Kidney (tissue), 14 donors: ENCODE results near the gene HLA-G. TPM values are rescaled to one million over a fixed set of nuclear protein-coding genes. Genes with fewer than 3 reads are reported as not detected.
A peak's percentile ranks its signal among the peaks of the same experiment; 100 is the strongest.

ENCODE experiments used
- DNase-seq, 5 donors: peaks; one replicate each; pipeline ENCODE4 v3.0.0-alpha.2; 2013 to 2020
- FAIRE-seq: peaks from 2 replicates; lab custom pipeline; 2012; peaks lifted over from hg19 to GRCh38; lab: Jason Lieb, UNC
- H3K27ac ChIP-seq, 2 donors: one replicate each; pipeline ENCODE4 v1.7.0; 2013; ENCODE audit warnings: low read depth in 2 of 2, low read length in 2 of 2, inconsistent platforms in 1 of 2
- H3K27me3 ChIP-seq: one replicate; pipeline ENCODE4 v1.7.1; 2013; ENCODE audit warnings: low read length, inconsistent platforms; ENCODE audit not compliant: control insufficient read depth, insufficient read depth
- H3K36me3 ChIP-seq, 3 donors: one replicate each; pipeline versions ENCODE4 v1.7.0 to v1.7.1; 2013; ENCODE audit warnings: low read length in 3 of 3, control low read depth in 1 of 3, inconsistent platforms in 1 of 3; ENCODE audit not compliant: insufficient read depth in 3 of 3, control insufficient read depth in 2 of 3
- H3K4me1 ChIP-seq, 3 donors: one replicate each; pipeline versions ENCODE4 v1.7.0 to v1.7.1; 2013; ENCODE audit warnings: low read length in 3 of 3, inconsistent platforms in 1 of 3, low read depth in 1 of 3; ENCODE audit not compliant: control insufficient read depth in 2 of 3, insufficient read depth in 2 of 3
- H3K4me3 ChIP-seq, 3 donors: one replicate each; pipeline versions ENCODE4 v1.7.0 to v1.8.1; 2013; ENCODE audit warnings: low read length in 3 of 3, control low read depth in 1 of 3, inconsistent platforms in 1 of 3
- H3K9ac ChIP-seq, 3 donors: one replicate each; pipeline versions ENCODE4 v1.7.0 to v1.7.1; 2013; ENCODE audit warnings: low read length in 3 of 3, control low read depth in 1 of 3, inconsistent platforms in 1 of 3
- H3K9me3 ChIP-seq, 3 donors: one replicate each; pipeline versions ENCODE4 v1.7.0 to v1.7.1; 2013; ENCODE audit warnings: low read length in 3 of 3, control low read depth in 1 of 3, inconsistent platforms in 1 of 3; ENCODE audit not compliant: control insufficient read depth in 2 of 3, insufficient read depth in 1 of 3
- CTCF ChIP-seq: IDR thresholded peaks from 3 replicates; pipeline ENCODE4 v1.5.1; 2012; ENCODE audit warnings: mild to moderate bottlenecking, moderate library complexity, borderline replicate concordance; ENCODE audit not compliant: insufficient read depth; ENCODE audit errors: extremely low read depth
- intact Hi-C: fragments of 100-400 bp; cut with DNase I; formaldehyde crosslinking; loops from one replicate; pipeline ENCODE4 v1.11.1; 2022
- polyA plus RNA-seq: library from polyadenylated mRNA; stranded (reverse); fragments of 350-450 nt; fragmentation: Illumina TruSeq; extraction: RNeasy Lipid Tissue Mini Kit (QIAGEN cat#74804); gene quantifications from one replicate; pipeline ENCODE4 v1.2.3, GENCODE V29; 2014; ENCODE audit warnings: low read depth, low replicate concordance; ENCODE audit not compliant: insufficient read depth
- total RNA-seq: library from RNA; stranded (reverse); fragmentation: NEBNext Ultra II Directional; extraction: Animal tissue kit (Norgen Biotek cat#: 25700); gene quantifications from one replicate; pipeline ENCODE4 v1.2.1, GENCODE V29; 2021
- donor health status: control.
- donor health status: control.
- donor health status: control.
- donor health status: control.
- donor health status: control.
- donor health status: DM: yes; HTN: yes; CAD: no.
- donor health status: Normal renal cell carcinoma (clear cell type).

Gene HLA-G
- total and polyA plus RNA-seq, 2 donors from 2014 or later = 0.35 to 0.37 TPM

- intact Hi-C loops = loop anchor here (10.0 kb wide), 1 partner anchor 126 kb away; no protein-coding TSS in a partner anchor
- no peak for FAIRE-seq
- H3K27me3 ChIP-seq = peaks cover 21% of the 10 kb centered on the region
Measured at GRCh38 chr6:29830409-29830808, 2.8 kb downstream of the HLA-G start.

GRCh38 chr6:29831776-29832175, 4.2 kb downstream of the HLA-G start:
- no peak overlapping the region for H3K4me3 ChIP-seq
- H3K27me3 ChIP-seq = peaks cover 13% of the 10 kb centered on the region
- peaks cover 0 to 2% (median 0%) of the 10 kb centered on the region in 3 donors for H3K4me1 ChIP-seq
- no peaks in the 10 kb centered on the region for H3K36me3 ChIP-seq
- no peaks in the 10 kb centered on the region for H3K9me3 ChIP-seq
- H3K27ac ChIP-seq = no peak overlapping the region
- H3K9ac ChIP-seq = no peak overlapping the region
- DNase-seq (no peak), FAIRE-seq (no peak)
- intact Hi-C loops = loop anchor here (10.0 kb wide), 1 partner anchor 127 kb away; no protein-coding TSS in a partner anchor
- no peak for TF ChIP-seq CTCF

More at GRCh38 chr6:29830409-29830808, 2.8 kb downstream of the HLA-G start:
- peaks cover 0 to 2% (median 0%) of the 10 kb centered on the region in 3 donors for H3K4me1 ChIP-seq
- DNase-seq = no peak
- H3K27ac ChIP-seq = no peak overlapping the region
- TF ChIP-seq CTCF = no peak
- H3K9me3 ChIP-seq = no peaks in the 10 kb centered on the region
- H3K36me3 ChIP-seq = no peaks in the 10 kb centered on the region
- no peak overlapping the region for H3K4me3 ChIP-seq
- H3K9ac ChIP-seq = no peak overlapping the region

- Histone ChIP-seq H3K4me1 (no peaks in the 10 kb centered on the region), H3K27me3 (no peaks in the 10 kb centered on the region), H3K9ac (no peak overlapping the region), H3K36me3 (no peaks in the 10 kb centered on the region), H3K4me3 (no peak overlapping the region), H3K27ac (no peak overlapping the region), H3K9me3 (no peaks in the 10 kb centered on the region)
- peak; percentile 67 for TF ChIP-seq CTCF
- intact Hi-C loops = loop anchor here (10.0 kb wide), 1 partner anchor 130 kb away; no protein-coding TSS in a partner anchor
- DNase-seq (peak in 3 of 5 donors; percentile 21 to 55 (median 45)), FAIRE-seq (no peak)
Measured at GRCh38 chr6:29834564-29835436, 7.2 kb downstream of the HLA-G start.
